Mesenteric fat pad (tissue), 1 donor: ENCODE measurements around the gene FNTB. TPM values are rescaled to one million over a fixed set of nuclear protein-coding genes. Genes with fewer than 3 reads are reported as not detected.

Source experiments
- DNase-seq: peaks from one replicate; pipeline ENCODE4 v3.0.0-alpha.2; 2020; ENCODE audit warnings: low spot score
- total RNA-seq: library from RNA; stranded (reverse); fragmentation: NEBNext Ultra II Directional; extraction: Animal tissue kit (Norgen Biotek cat#: 25700); gene quantifications from one replicate; pipeline ENCODE4 v1.2.1, GENCODE V29; 2021
- donor health status: DM: yes; HTN: yes; CAD: no.

The FNTB gene
- total RNA-seq, 1 donor from 2014 or later, result 16.1 TPM

DNA sequence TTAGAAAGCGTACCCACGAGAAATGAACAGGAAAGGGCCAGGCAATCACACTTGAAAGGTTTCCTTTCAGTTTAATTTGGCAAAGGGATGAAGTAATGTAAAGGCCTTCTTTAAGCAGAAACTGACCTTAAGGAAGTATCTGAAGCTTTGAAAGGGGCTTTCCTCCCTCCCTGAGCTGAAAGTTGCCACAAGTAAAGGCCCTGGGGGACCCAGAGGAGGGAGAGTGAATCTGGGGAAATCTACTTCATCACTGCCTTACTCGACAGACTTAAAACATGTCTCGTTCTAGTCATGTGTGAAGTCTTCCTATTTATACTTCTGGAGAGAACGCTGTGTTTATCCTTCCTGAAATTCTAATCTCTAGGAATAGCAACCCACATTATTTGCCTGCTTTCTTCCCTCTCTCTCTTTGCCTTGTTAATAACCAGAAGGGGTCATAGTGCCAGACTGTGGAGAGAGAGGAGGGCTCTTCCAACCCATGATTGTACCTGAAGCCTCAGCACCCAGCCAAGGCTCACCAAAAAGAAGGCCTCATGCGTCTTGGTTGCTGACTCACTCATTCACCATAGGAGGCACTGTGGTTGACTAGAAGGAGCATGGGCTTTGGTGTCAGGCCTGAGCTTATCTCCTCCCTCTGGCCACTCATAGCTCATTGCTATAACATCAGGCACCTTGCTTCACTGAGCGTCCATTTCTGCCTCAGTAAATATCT is 33.9 kb upstream of the FNTB start:
- DNase-seq, result no peak

DNA sequence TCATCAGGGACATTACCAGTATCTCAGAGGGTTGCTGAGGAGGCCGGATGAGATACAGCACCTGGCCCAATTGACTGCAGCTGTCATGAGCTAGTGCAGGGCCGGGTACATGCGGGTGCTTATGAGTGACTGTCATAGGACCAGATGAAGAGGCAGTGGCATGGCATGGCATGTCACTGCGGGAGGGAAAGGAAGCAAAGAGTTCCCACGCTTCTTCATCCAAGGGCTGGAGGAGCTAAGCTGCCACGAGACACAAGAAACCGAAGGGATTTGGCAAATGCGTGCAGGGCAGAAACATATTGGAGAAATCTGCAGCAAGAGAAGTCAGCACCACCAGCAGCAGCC is 33.4 kb upstream of the FNTB start:
- peak; percentile 51 for DNase-seq

GRCh38 chr14:64953661-64954060 is 33.0 kb upstream of the FNTB start:
- DNase-seq, result peak; percentile 1

DNA sequence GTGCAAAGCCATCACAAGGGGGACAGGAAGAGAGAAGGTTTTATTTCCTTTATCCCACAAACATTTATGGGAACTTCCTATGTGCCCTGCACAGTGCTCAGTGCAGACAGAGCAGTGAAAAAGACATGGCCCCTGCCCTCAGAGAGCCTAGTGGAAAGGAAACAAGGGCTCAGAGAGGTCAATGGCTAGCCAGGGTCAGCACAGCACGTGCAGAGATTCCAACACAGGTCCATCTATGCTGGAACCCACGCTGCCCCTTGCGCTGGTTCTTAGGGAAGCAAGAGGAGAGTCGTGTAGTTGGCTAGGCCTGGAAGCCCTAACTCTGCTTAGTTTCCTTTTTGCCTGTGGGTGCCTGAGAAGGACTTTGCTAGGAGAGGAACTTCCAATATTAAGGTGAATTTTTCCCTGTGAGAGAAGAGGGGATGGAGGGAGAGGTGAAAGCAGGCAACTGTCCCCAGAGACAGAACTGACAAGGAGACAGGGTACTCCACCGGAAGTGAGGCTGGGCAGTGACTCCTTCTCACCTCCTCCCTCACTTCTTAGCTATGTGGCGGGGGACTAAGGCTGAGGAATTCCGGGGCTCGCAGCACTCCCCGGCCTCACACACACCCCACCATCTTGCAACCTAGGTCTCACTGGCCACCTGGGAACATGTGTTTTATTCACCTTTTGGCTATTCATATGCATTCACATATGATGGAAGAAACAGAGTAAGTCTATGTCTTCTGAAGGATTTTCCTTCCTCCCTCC is 32.0 kb upstream of the FNTB start:
- peak; percentile 77 for DNase-seq

- DNase-seq, result peak; percentile 71
Observed at GRCh38 chr14:64955297-64955696, 31.4 kb upstream of the FNTB start.

GRCh38 chr14:64956697-64957406 is 29.8 kb upstream of the FNTB start:
- DNase-seq, result peak; percentile 5

- DNase-seq, result no peak
Observed at GRCh38 chr14:64958201-64958600, 28.5 kb upstream of the FNTB start.

DNA sequence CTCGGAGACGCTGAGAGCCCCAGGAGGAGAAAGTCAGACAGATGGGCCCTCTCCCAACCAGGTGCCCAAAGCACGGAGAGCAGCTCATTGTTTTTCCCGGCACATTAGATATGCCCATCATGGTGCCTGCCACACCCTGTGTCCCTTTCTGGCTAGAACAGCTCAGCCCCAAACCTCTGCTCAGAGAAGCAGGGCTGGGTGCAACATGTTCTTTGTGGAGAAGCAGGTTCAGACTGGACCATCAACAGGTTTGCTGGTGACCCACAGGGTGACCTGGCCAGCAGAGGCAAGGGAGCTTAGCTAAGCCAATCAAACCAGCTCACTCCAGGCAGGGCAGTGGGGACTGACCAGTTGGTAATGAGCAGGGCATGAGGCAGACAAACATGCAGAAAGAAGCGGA is 28.0 kb upstream of the FNTB start:
- no peak for DNase-seq

DNA sequence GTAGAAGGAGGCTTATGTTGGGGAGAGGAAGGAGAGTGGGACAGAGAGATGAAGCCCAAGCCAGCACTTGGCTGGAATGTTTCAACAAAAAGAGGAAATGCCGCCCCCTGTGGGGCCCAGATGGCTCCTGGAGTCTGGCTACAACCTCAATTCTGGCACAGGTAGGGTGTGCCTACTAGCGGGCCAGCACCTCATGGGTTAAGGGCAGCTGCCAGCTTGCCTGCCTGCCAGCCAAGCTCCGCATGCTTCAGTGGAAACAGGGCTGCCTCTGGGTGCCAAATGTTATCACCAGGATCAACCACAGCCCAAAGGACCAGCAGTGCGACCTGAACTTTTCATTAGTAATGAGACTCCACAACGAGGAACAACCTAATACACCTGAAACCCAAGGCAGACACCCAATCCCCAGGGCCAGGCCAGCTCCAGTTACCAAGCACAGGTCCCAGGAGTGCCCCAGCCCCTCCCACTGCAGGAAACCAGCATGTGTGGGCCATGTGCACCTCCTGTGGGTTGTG is 25.9 kb upstream of the FNTB start:
- DNase-seq, result no peak

- DNase-seq, result no peak
Observed at GRCh38 chr14:64963611-64964010, 23.1 kb upstream of the FNTB start.

- DNase-seq, result no peak
Observed at GRCh38 chr14:64965356-64966000, 21.2 kb upstream of the FNTB start.

DNA sequence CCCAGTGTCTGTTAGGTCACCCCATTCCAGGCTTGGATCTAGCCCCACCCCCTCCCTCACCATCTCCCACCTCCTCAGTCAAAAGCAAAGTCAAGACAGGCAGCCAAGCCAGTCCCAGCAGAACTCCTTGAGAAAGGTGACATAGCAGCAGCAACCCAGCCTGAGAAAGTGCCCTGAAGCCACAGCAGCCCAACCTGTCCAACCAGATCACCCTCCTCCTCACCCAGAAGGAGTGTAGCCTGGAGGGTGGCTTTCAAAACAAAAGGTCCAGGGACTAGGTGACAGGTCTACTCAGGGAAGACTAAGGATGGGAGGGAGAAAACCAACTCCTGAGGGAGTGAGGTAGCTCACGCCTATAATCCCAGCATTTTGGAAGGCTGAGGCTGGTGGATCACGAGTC is 19.7 kb upstream of the FNTB start:
- no peak for DNase-seq

GRCh38 chr14:64968167-64968566 is 18.5 kb upstream of the FNTB start:
- no peak for DNase-seq

GRCh38 chr14:64968651-64969050 is 18.0 kb upstream of the FNTB start:
- DNase-seq, result no peak

DNA sequence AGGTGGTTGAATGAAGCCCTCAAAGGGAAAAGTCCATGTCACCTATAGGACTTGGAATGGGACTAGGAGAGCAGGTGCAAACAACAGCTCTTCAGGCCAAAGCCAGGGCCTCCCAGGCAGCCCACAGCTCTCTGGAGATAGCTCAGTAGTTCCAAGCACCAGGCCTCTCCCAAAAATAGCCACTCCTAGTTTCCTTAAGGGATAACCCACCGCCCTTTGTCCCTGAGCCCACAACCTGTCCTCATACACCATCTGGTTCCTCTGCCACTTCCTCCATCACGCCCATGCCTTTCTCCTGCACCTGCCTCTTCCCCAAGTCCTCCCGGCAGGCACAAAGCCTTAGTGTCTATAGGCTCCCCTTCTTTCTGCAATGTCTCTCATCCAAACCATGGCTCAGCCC is 16.7 kb upstream of the FNTB start:
- no peak for DNase-seq

GRCh38 chr14:64970776-64971477 is 15.8 kb upstream of the FNTB start:
- no peak for DNase-seq

GRCh38 chr14:64971491-64971942 is 15.2 kb upstream of the FNTB start:
- DNase-seq, result no peak

DNA sequence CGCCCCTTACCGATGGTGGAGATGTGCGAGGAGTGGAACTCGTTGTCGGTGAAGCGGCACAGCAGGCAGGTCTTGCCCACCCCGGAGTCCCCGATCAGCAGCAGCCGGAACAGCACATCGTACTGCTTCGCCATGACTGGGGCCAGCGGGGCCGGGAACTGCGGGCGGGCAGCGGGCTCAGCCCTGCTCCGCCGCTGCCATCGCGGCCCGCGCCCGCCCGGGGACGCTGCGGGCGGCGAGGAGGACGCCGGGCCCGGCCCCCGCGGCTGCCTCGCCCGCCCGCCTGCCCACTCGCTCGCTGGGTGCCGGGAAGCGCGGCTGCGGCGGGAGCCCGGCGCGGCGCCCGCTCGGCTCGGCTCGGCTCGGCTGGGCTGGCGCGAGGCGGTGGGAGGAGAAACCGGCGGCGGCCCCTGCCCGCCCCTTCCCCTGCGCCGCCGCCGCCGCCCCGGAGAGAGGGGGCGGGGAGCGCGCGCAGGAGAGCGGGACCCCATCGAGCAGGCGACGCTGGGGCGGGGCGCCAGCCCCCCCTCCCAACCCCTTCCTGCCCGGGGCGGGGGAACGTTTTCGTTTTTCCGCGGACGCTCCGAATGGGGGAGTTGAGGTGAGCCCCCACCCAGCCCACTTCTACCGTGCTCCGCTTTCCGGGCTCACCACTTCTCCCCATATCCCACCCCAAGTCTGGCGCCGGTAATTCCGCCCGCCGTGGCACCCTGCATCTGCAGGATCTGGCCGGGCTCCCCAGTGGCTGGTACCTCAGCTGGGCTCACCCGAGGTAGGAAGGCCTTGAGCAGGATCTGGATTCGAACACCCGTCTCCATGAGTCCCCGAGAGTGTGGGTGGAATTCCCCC is 14.5 kb upstream of the FNTB start, which contains the start of gene RAB15:
TSS of gene RAB15 (minus strand) at position 394 of the 849 bp plus-strand sequence. CDS start at position 134, 260 bp downstream.
- peak; percentile 89 for DNase-seq

DNA sequence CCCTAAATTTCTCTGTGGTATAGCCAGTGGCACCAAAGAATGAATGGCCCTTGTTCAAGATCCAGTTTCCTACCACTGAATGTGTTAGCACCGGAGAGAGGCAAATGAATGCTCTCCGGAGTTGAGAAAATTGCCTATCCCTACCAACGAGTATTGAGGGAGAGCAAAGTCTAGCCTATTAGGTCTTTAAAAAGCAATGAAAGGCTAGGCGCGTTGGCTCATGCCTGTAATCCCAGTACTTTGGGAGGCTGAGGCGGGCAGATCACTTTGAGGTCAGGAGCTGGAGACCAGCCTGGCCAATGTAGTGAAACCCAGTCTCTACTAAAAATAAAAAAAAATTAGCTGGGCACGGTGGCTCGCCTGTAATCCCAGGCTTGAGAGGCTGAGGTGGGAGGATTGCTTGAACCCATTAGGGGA is 13.7 kb upstream of the FNTB start:
- peak; percentile 60 for DNase-seq

DNA sequence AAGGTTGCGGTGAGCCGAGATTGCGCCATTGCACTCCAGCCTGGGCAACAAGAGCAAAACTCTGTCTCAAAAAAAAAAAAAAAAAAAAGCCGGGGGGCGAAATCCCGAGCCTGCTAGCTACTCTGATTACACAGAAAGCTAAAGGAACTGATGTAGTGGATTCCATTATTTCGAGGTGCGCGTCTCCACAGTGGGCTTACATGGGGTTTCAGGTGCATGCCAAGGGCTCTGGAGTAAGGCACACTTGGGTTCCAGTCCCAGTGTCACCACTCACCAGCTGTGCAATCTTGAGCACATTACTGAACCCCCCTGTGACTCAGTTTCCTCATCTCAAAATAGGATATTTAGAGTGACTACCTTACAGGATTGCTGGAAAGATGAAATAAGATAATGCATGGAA is 12.9 kb upstream of the FNTB start:
- DNase-seq, result peak; percentile 47
